GM23338 (cell line): Measurements from ENCODE around the gene CACNA1G. TPM values are rescaled to one million over a fixed set of nuclear protein-coding genes. Genes with fewer than 3 reads are reported as not detected.

ENCODE experiments used
- ATAC-seq: fragments of 200-7000 bp; cut with Tn5 transposase; 3 replicates; pipeline ENCODE4 v1.9.1; 2020
- DNase-seq: peaks from one replicate; pipeline ENCODE4 v3.0.0-alpha.2; 2015; ENCODE audit warnings: low spot score
- H2AFZ ChIP-seq: fragments of 200-600 bp; sonication (generic); 2 replicates; pipeline ENCODE4 v1.8.0; 2016; ENCODE audit warnings: antibody characterized with exemption, mild to moderate bottlenecking, moderate library complexity
- H3F3A ChIP-seq: fragments of 200-600 bp; sonication (generic); replicated peaks from 2 replicates; pipeline ENCODE4 v1.8.0; 2017; ENCODE audit warnings: antibody characterized with exemption, mixed run types, low read depth
- H3K27ac ChIP-seq: fragments of 200-600 bp; sonication (generic); 2 replicates; pipeline ENCODE4 v1.6.1; 2016; ENCODE audit warnings: low read depth
- H3K27me3 ChIP-seq: fragments of 200-600 bp; sonication (generic); 2 replicates; pipeline ENCODE4 v1.8.0; 2016; ENCODE audit warnings: mild to moderate bottlenecking, mixed run types, moderate library complexity; ENCODE audit not compliant: insufficient read depth
- H3K36me3 ChIP-seq: fragments of 200-600 bp; sonication (generic); 2 replicates; pipeline ENCODE4 v1.8.0; 2016; ENCODE audit warnings: mild to moderate bottlenecking; ENCODE audit not compliant: insufficient read depth
- H3K4me1 ChIP-seq: fragments of 200-600 bp; sonication (generic); 2 replicates; pipeline ENCODE4 v1.8.0; 2016; ENCODE audit warnings: mild to moderate bottlenecking, moderate library complexity; ENCODE audit not compliant: insufficient read depth
- H3K4me2 ChIP-seq: fragments of 200-600 bp; sonication (generic); 2 replicates; pipeline ENCODE4 v1.7.1; 2017; ENCODE audit warnings: mixed run types
- H3K4me3 ChIP-seq: fragments of 200-600 bp; sonication (generic); 2 replicates; pipeline ENCODE4 v1.6.1; 2016; ENCODE audit warnings: mixed run types
- H3K79me2 ChIP-seq: fragments of 200-600 bp; sonication (generic); replicated peaks from 2 replicates; pipeline ENCODE4 v1.8.0; 2017; ENCODE audit warnings: mild to moderate bottlenecking; ENCODE audit not compliant: insufficient read depth
- H3K9me2 ChIP-seq: fragments of 200-600 bp; sonication (generic); 2 replicates; pipeline ENCODE4 v1.8.0; 2017; ENCODE audit not compliant: insufficient read depth
- H4K20me1 ChIP-seq: fragments of 200-600 bp; sonication (generic); replicated peaks from 2 replicates; pipeline ENCODE4 v1.8.0; 2017; ENCODE audit warnings: mild to moderate bottlenecking; ENCODE audit not compliant: insufficient read depth
- H3K27ac Mint-ChIP-seq: 2 replicates; pipeline ENCODE4 v1.8.0; 2020; ENCODE audit warnings: inconsistent platforms, mild to moderate bottlenecking, moderate library complexity, mixed read lengths
- H3K27me3 Mint-ChIP-seq: 3 replicates; pipeline ENCODE4 v1.8.0; 2022; ENCODE audit warnings: low read depth, mild to moderate bottlenecking, moderate library complexity, mixed read lengths, inconsistent platforms; ENCODE audit not compliant: insufficient read depth, poor library complexity
- H3K36me3 Mint-ChIP-seq: 3 replicates; pipeline ENCODE4 v1.8.0; 2021; ENCODE audit warnings: low read depth, mild to moderate bottlenecking, inconsistent platforms, moderate library complexity, mixed read lengths
- H3K4me1 Mint-ChIP-seq: 3 replicates; pipeline ENCODE4 v1.8.0; 2020; ENCODE audit warnings: mild to moderate bottlenecking, inconsistent platforms, mixed read lengths
- H3K4me3 Mint-ChIP-seq: 3 replicates; pipeline ENCODE4 v1.8.0; 2021; ENCODE audit warnings: moderate library complexity, mild to moderate bottlenecking, inconsistent platforms, mixed read lengths
- H3K9me3 Mint-ChIP-seq: 3 replicates; pipeline ENCODE4 v1.8.0; 2020; ENCODE audit warnings: moderate library complexity, mild to moderate bottlenecking, inconsistent platforms, mixed read lengths
- ETS1 ChIP-seq: IDR thresholded peaks from 2 replicates; pipeline ENCODE4 v1.6.1; 2016; ENCODE audit warnings: antibody characterized with exemption
- EZH2 ChIP-seq: fragments of 200-600 bp; sonication (generic); IDR thresholded peaks from one replicate; pipeline ENCODE4 v1.8.0; 2017; ENCODE audit warnings: antibody characterized with exemption, mild to moderate bottlenecking, low read depth; ENCODE audit not compliant: unreplicated experiment
- EZH2phosphoT487 ChIP-seq: fragments of 200-600 bp; sonication (generic); IDR thresholded peaks from one replicate; pipeline ENCODE4 v1.8.1; 2018; ENCODE audit warnings: antibody characterized with exemption; ENCODE audit not compliant: unreplicated experiment
- JUNB ChIP-seq: IDR thresholded peaks from one replicate; pipeline ENCODE4 v1.6.1; 2016; ENCODE audit warnings: antibody characterized with exemption; ENCODE audit not compliant: unreplicated experiment
- NANOG ChIP-seq: IDR thresholded peaks from 2 replicates; pipeline ENCODE4 v1.6.1; 2016; ENCODE audit warnings: antibody characterized with exemption, borderline replicate concordance
- STAT1 ChIP-seq: IDR thresholded peaks from one replicate; pipeline ENCODE4 v1.6.1; 2016; ENCODE audit warnings: antibody characterized with exemption; ENCODE audit not compliant: unreplicated experiment
- ZNF114 ChIP-seq: fragments of 250-450 bp; sonication (Bioruptor Pico); IDR thresholded peaks from 2 replicates; pipeline ENCODE4 v1.5.0; 2020; ENCODE audit warnings: mild to moderate bottlenecking, moderate library complexity
- ZNF331 ChIP-seq: fragments of 250-450 bp; sonication (Bioruptor Pico); IDR thresholded peaks from 2 replicates; pipeline ENCODE4 v1.5.0; 2020; ENCODE audit warnings: low read depth, mild to moderate bottlenecking, moderate library complexity
- ZNF462 ChIP-seq: fragments of 250-450 bp; sonication (Bioruptor Pico); IDR thresholded peaks from 2 replicates; pipeline ENCODE4 v1.5.0; 2020; ENCODE audit warnings: mild to moderate bottlenecking, moderate library complexity
- polyA plus RNA-seq: library from polyadenylated mRNA; unstranded; fragments of >200 nt; fragmentation: Nextera tagmentation; extraction: Ambion mirVana; gene quantifications from 2 replicates; pipeline ENCODE4 v1.2.1, GENCODE V29; 2016
- total RNA-seq: library from RNA; depleted of rRNA; stranded (reverse); fragments of >200 nt; shearing (Covaris generic); gene quantifications from 2 replicates; pipeline ENCODE4 v1.2.3, GENCODE V29; 2014
- TF ChIP-seq, protein P1 (sequence below), 2 experiments: fragments of 200-600 bp in 1 of 2; sonication (generic) in 1 of 2; conservative IDR thresholded peaks; 2 replicates each; pipeline versions ENCODE4 v1.5.1 to v1.6.1; 2016 to 2017; ENCODE audit warnings: antibody characterized with exemption in 2 of 2, low read depth in 2 of 2, mild to moderate bottlenecking in 2 of 2, moderate library complexity in 1 of 2
- TF ChIP-seq, protein P2 (sequence below): IDR thresholded peaks from one replicate; pipeline ENCODE4 v1.6.1; 2018; ENCODE audit warnings: antibody characterized with exemption; ENCODE audit not compliant: unreplicated experiment

Gene CACNA1G
- total and polyA plus RNA-seq, 2 experiments from 2014 or later = 1.4 to 5.1 TPM

DNA sequence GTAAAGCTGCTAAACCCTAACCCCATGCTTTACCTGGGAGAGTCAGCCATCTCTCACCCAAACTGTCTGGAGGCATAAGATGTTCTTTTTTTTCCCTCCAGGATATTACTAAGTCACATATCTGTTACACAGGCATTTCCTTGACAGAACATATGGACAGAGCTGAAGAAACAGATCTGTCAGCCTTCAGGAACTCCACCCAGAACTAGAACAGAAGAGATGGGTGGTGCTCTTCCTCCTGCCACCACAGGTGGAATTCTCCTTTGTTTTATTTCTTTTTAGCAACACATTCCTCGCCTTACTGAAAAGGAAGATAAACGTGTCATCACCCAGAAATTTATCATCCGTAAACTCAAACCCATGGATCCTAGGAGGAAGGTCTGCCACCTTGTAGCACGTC is 43.5 kb upstream of the CACNA1G start:
- ATAC-seq (no peak), DNase-seq (no peak)
- TF ChIP-seq EZH2 (no peak), ZNF114 (CRISPR knock-in tag) (no peak), JUNB (no peak), ZNF462 (CRISPR knock-in tag) (no peak), ZNF331 (CRISPR knock-in tag) (no peak), STAT1 (no peak), ETS1 (no peak), NANOG (no peak), EZH2phosphoT487 (no peak)
- TF ChIP-seq, protein P1, sequence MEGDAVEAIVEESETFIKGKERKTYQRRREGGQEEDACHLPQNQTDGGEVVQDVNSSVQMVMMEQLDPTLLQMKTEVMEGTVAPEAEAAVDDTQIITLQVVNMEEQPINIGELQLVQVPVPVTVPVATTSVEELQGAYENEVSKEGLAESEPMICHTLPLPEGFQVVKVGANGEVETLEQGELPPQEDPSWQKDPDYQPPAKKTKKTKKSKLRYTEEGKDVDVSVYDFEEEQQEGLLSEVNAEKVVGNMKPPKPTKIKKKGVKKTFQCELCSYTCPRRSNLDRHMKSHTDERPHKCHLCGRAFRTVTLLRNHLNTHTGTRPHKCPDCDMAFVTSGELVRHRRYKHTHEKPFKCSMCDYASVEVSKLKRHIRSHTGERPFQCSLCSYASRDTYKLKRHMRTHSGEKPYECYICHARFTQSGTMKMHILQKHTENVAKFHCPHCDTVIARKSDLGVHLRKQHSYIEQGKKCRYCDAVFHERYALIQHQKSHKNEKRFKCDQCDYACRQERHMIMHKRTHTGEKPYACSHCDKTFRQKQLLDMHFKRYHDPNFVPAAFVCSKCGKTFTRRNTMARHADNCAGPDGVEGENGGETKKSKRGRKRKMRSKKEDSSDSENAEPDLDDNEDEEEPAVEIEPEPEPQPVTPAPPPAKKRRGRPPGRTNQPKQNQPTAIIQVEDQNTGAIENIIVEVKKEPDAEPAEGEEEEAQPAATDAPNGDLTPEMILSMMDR (conservative IDR thresholded peaks at IDR 0.05; ENCODE audit: low read depth in 2 of 2) = no peak
- TF ChIP-seq, protein P2, sequence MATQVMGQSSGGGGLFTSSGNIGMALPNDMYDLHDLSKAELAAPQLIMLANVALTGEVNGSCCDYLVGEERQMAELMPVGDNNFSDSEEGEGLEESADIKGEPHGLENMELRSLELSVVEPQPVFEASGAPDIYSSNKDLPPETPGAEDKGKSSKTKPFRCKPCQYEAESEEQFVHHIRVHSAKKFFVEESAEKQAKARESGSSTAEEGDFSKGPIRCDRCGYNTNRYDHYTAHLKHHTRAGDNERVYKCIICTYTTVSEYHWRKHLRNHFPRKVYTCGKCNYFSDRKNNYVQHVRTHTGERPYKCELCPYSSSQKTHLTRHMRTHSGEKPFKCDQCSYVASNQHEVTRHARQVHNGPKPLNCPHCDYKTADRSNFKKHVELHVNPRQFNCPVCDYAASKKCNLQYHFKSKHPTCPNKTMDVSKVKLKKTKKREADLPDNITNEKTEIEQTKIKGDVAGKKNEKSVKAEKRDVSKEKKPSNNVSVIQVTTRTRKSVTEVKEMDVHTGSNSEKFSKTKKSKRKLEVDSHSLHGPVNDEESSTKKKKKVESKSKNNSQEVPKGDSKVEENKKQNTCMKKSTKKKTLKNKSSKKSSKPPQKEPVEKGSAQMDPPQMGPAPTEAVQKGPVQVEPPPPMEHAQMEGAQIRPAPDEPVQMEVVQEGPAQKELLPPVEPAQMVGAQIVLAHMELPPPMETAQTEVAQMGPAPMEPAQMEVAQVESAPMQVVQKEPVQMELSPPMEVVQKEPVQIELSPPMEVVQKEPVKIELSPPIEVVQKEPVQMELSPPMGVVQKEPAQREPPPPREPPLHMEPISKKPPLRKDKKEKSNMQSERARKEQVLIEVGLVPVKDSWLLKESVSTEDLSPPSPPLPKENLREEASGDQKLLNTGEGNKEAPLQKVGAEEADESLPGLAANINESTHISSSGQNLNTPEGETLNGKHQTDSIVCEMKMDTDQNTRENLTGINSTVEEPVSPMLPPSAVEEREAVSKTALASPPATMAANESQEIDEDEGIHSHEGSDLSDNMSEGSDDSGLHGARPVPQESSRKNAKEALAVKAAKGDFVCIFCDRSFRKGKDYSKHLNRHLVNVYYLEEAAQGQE = no peak
- Mint-ChIP-seq H3K36me3 (no peaks in the 10 kb centered on the region), H3K27me3 (peaks cover 7% of the 10 kb centered on the region), H3K9me3 (no peaks in the 10 kb centered on the region; the same call in 2 of the 3 replicates), H3K4me1 (peaks cover 22% of the 10 kb centered on the region), H3K4me3 (no peak overlapping the region), H3K27ac (no peak overlapping the region)
- no peaks in the 10 kb centered on the region for H3K79me2 ChIP-seq
- H3K4me1 ChIP-seq = no peaks in the 10 kb centered on the region
- H3F3A ChIP-seq = no peaks in the 10 kb centered on the region
- no peaks in the 10 kb centered on the region for H3K27me3 ChIP-seq
- H3K4me2 ChIP-seq = no peak overlapping the region
- no peak overlapping the region for H2AFZ ChIP-seq
- H4K20me1 ChIP-seq = no peaks in the 10 kb centered on the region
- 0 out of 2 replicates have a peak, but pooled peaks cover 2% of the 10 kb centered on the region for H3K9me2 ChIP-seq
- no peaks in the 10 kb centered on the region for H3K36me3 ChIP-seq
- no peak overlapping the region for H3K27ac ChIP-seq
- H3K4me3 ChIP-seq = no peak overlapping the region
